ENCODE results near the gene HOXD3. TPM values are rescaled to one million over a fixed set of nuclear protein-coding genes. Genes with fewer than 3 reads are reported as not detected.

The HOXD3 gene
- total and polyA plus RNA-seq, 4 donors, result not detected

DNA sequence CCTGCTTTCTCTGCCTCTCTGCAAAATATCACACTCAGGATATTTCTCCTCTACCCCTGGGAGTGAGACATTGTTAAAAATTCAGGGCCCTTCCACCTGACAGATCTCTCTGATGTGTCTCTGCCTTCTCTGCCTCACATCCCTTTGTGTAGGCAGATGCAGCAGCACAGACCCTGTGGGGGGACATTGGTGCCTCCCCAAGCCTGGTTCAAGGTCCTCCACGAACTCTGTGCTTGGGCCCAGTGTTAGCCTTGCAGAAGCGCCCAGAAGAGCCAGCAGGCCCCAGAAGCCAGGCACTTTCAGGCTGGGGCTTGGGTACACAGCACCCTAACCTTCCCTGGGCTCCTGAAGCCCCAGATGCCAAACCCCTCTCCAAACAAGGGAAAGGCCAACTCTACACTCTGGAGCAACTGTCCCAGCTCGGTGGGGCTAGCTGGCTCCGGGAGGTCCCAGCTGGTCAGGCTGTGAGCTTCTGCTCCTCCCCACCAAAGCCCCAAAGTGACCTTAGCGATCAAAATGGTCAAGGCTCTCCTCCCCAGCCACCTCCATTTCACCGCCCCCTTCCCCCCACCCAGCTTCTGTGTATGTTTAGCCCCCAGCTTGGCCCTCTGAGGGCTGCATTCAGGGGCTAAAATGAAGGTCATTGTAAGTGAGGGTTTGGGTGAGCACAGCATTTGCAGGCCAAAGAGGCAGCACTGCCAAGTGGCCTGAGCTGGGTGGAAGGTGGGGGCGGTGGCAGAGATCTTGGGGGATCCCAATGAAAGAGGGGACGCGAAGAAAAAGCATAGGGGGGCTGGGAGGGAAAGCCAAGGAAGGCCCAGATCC lies 31.9 kb upstream of the HOXD3 start:
- Histone ChIP-seq H3K9me3 (ENCODE audit: control insufficient read depth in 4 of 4, low read length in 3 of 4) (peaks cover 0 to 3% (median 0%) of the 10 kb centered on the region in 4 donors), H3K9ac (ENCODE audit: low read depth in 1 of 2, low read length in 2 of 2) (no peak overlapping the region), H3K4me3 (ENCODE audit: low read depth in 1 of 3, low read length in 3 of 3) (no peak overlapping the region), H3K27me3 (ENCODE audit: control insufficient read depth in 4 of 4, insufficient read depth in 4 of 4, low read length in 3 of 4) (peaks cover 19 to 42% (median 23%) of the 10 kb centered on the region in 4 donors), H3K27ac (ENCODE audit: low read depth in 1 of 2, low read length in 2 of 2) (no peak overlapping the region), H3K36me3 (ENCODE audit: control insufficient read depth in 4 of 4, insufficient read depth in 3 of 4, low read depth in 1 of 4, low read length in 3 of 4) (no peaks in the 10 kb centered on the region), H3K4me1 (ENCODE audit: control insufficient read depth in 4 of 4, insufficient read depth in 4 of 4, low read length in 3 of 4) (peaks cover 4 to 15% (median 11%) of the 10 kb centered on the region in 4 donors)
- no peak for DNase-seq (ENCODE audit: low spot score)
- whole genome bisulfite sequencing, result 18% methylated on average over 9 of the region's 9 CpGs
- TF ChIP-seq, protein P1, sequence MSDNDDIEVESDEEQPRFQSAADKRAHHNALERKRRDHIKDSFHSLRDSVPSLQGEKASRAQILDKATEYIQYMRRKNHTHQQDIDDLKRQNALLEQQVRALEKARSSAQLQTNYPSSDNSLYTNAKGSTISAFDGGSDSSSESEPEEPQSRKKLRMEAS (IDR thresholded peaks at IDR 0.05), result no peak
- no peak for TF ChIP-seq EGR1 (IDR thresholded peaks at IDR 0.05; ENCODE audit: low read depth in 2 of 2)
- TF ChIP-seq, protein P2, sequence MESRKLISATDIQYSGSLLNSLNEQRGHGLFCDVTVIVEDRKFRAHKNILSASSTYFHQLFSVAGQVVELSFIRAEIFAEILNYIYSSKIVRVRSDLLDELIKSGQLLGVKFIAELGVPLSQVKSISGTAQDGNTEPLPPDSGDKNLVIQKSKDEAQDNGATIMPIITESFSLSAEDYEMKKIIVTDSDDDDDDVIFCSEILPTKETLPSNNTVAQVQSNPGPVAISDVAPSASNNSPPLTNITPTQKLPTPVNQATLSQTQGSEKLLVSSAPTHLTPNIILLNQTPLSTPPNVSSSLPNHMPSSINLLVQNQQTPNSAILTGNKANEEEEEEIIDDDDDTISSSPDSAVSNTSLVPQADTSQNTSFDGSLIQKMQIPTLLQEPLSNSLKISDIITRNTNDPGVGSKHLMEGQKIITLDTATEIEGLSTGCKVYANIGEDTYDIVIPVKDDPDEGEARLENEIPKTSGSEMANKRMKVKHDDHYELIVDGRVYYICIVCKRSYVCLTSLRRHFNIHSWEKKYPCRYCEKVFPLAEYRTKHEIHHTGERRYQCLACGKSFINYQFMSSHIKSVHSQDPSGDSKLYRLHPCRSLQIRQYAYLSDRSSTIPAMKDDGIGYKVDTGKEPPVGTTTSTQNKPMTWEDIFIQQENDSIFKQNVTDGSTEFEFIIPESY (IDR thresholded peaks at IDR 0.05), result no peak
- TF ChIP-seq, protein P3, sequence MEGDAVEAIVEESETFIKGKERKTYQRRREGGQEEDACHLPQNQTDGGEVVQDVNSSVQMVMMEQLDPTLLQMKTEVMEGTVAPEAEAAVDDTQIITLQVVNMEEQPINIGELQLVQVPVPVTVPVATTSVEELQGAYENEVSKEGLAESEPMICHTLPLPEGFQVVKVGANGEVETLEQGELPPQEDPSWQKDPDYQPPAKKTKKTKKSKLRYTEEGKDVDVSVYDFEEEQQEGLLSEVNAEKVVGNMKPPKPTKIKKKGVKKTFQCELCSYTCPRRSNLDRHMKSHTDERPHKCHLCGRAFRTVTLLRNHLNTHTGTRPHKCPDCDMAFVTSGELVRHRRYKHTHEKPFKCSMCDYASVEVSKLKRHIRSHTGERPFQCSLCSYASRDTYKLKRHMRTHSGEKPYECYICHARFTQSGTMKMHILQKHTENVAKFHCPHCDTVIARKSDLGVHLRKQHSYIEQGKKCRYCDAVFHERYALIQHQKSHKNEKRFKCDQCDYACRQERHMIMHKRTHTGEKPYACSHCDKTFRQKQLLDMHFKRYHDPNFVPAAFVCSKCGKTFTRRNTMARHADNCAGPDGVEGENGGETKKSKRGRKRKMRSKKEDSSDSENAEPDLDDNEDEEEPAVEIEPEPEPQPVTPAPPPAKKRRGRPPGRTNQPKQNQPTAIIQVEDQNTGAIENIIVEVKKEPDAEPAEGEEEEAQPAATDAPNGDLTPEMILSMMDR (IDR thresholded peaks at IDR 0.05; ENCODE audit: low read depth, low read length, missing input control), result no peak
- TF ChIP-seq HNF4G (IDR thresholded peaks at IDR 0.05), result no peak
- no peak for TF ChIP-seq GABPA (IDR thresholded peaks at IDR 0.05 in 1 of 2, conservative IDR thresholded peaks at IDR 0.05 in 1 of 2)
- TF ChIP-seq, protein P4, sequence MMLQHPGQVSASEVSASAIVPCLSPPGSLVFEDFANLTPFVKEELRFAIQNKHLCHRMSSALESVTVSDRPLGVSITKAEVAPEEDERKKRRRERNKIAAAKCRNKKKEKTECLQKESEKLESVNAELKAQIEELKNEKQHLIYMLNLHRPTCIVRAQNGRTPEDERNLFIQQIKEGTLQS (IDR thresholded peaks at IDR 0.05), result no peak
- TF ChIP-seq YY1 (IDR thresholded peaks at IDR 0.05), result no peak
- no peak for TF ChIP-seq FOXA1 (IDR thresholded peaks at IDR 0.05)
- no peak for TF ChIP-seq NR2F2 (IDR thresholded peaks at IDR 0.05)
- no peak for TF ChIP-seq TAF1 (conservative IDR thresholded peaks at IDR 0.05)
- TF ChIP-seq SP1 (IDR thresholded peaks at IDR 0.05), result no peak
- no peak for TF ChIP-seq HNF4A (conservative IDR thresholded peaks at IDR 0.05)
- TF ChIP-seq JUND (IDR thresholded peaks at IDR 0.05), result no peak
- TF ChIP-seq RAD21 (IDR thresholded peaks at IDR 0.05), result no peak
- TF ChIP-seq, protein P5, sequence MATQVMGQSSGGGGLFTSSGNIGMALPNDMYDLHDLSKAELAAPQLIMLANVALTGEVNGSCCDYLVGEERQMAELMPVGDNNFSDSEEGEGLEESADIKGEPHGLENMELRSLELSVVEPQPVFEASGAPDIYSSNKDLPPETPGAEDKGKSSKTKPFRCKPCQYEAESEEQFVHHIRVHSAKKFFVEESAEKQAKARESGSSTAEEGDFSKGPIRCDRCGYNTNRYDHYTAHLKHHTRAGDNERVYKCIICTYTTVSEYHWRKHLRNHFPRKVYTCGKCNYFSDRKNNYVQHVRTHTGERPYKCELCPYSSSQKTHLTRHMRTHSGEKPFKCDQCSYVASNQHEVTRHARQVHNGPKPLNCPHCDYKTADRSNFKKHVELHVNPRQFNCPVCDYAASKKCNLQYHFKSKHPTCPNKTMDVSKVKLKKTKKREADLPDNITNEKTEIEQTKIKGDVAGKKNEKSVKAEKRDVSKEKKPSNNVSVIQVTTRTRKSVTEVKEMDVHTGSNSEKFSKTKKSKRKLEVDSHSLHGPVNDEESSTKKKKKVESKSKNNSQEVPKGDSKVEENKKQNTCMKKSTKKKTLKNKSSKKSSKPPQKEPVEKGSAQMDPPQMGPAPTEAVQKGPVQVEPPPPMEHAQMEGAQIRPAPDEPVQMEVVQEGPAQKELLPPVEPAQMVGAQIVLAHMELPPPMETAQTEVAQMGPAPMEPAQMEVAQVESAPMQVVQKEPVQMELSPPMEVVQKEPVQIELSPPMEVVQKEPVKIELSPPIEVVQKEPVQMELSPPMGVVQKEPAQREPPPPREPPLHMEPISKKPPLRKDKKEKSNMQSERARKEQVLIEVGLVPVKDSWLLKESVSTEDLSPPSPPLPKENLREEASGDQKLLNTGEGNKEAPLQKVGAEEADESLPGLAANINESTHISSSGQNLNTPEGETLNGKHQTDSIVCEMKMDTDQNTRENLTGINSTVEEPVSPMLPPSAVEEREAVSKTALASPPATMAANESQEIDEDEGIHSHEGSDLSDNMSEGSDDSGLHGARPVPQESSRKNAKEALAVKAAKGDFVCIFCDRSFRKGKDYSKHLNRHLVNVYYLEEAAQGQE (IDR thresholded peaks at IDR 0.05), result no peak
- TF ChIP-seq RXRA (IDR thresholded peaks at IDR 0.05), result no peak

All from liver (tissue), 9 donors.